PC-9 (cell line): ENCODE measurements around the gene IL20RA.

Experiments
- CTCF ChIP-seq: fragments of 200-600 bp; sonication (generic); conservative IDR thresholded peaks from 2 replicates; pipeline ENCODE4 v1.6.1; 2017; ENCODE audit warnings: mixed run types, antibody characterized with exemption, mild to moderate bottlenecking, moderate library complexity
- EZH2 ChIP-seq: fragments of 200-600 bp; sonication (generic); IDR thresholded peaks from 2 replicates; pipeline ENCODE4 v1.8.0; 2017; ENCODE audit warnings: antibody characterized with exemption, low read depth

DNA sequence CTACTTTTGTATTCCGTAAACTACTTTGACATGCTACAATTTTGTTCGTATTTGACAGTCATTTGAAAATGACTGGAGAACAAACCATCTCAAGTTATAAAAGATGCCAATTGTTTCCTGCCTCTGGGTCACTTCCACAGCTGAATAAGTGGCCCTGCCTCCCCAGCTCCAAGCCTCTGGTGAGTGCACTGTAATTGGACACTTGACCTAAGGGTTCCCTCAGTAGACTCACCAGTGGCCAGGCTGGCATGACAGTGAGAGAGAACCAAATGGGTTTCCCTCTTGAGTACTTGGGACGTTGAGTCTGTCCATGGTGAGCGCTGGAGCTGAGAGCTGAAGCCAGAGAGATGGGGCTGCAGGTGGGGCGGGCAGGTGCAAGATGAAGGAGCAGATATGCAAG lies 65.6 kb downstream of the IL20RA start:
- TF ChIP-seq CTCF: no peak
- TF ChIP-seq EZH2: no peak
